Neural cell (in vitro differentiated cells): ENCODE data around the gene RAD51B.

ENCODE experiments used
- EZH2 ChIP-seq: fragments of 200-600, 300-800 bp; shearing (Covaris generic), sonication (generic); IDR thresholded peaks from 2 replicates; pipeline ENCODE4 v1.6.1; 2014; ENCODE audit warnings: antibody characterized with exemption, low read length, borderline replicate concordance, mild to moderate bottlenecking; ENCODE audit not compliant: insufficient read depth, poor library complexity, severe bottlenecking
- MXI1 ChIP-seq: fragments of 450-650 bp; conservative IDR thresholded peaks from 2 replicates; pipeline ENCODE4 v1.6.1; 2014; ENCODE audit warnings: antibody characterized with exemption, mild to moderate bottlenecking; ENCODE audit not compliant: poor library complexity, severe bottlenecking
- POLR2AphosphoS5 ChIP-seq: IDR thresholded peaks from 2 replicates; pipeline ENCODE4 v1.6.1; 2012
- RAD21 ChIP-seq: fragments of 450-650 bp; conservative IDR thresholded peaks from 2 replicates; pipeline ENCODE4 v1.6.1; 2014; ENCODE audit warnings: antibody characterized with exemption, mild to moderate bottlenecking, moderate library complexity
- TF ChIP-seq, protein P1 (sequence below): fragments of 450-650 bp; IDR thresholded peaks from 2 replicates; pipeline ENCODE4 v1.5.1; 2014; ENCODE audit warnings: antibody characterized with exemption, mild to moderate bottlenecking, moderate library complexity; ENCODE audit not compliant: poor library complexity, severe bottlenecking
- TF ChIP-seq, protein P2 (sequence below): IDR thresholded peaks from 2 replicates; pipeline ENCODE4 v1.6.1; 2012; ENCODE audit warnings: borderline replicate concordance

DNA sequence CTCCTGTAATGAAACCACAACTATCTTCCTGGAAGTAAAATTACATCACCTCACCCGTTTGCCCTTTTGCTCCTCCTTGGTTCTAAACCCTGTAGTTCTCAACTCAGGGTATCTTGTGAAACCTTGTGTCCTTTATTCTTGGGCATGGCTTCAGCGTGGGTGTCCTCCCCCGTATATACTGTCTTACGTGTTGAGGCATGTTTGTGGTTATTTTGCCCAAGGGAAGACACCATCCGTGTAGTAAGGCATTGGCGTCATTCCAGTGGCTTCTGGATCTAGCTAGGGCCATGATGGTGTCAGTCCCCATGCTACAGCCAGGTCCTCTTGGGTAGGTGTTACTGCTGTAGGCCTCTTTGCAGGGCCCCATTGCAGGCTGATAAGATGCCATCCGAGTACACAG is 857.9 kb downstream of the RAD51B start:
- TF ChIP-seq POLR2AphosphoS5 (no peak), EZH2 (no peak), MXI1 (no peak), RAD21 (no peak)
- TF ChIP-seq, protein P1, sequence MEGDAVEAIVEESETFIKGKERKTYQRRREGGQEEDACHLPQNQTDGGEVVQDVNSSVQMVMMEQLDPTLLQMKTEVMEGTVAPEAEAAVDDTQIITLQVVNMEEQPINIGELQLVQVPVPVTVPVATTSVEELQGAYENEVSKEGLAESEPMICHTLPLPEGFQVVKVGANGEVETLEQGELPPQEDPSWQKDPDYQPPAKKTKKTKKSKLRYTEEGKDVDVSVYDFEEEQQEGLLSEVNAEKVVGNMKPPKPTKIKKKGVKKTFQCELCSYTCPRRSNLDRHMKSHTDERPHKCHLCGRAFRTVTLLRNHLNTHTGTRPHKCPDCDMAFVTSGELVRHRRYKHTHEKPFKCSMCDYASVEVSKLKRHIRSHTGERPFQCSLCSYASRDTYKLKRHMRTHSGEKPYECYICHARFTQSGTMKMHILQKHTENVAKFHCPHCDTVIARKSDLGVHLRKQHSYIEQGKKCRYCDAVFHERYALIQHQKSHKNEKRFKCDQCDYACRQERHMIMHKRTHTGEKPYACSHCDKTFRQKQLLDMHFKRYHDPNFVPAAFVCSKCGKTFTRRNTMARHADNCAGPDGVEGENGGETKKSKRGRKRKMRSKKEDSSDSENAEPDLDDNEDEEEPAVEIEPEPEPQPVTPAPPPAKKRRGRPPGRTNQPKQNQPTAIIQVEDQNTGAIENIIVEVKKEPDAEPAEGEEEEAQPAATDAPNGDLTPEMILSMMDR: no peak
- TF ChIP-seq, protein P2, sequence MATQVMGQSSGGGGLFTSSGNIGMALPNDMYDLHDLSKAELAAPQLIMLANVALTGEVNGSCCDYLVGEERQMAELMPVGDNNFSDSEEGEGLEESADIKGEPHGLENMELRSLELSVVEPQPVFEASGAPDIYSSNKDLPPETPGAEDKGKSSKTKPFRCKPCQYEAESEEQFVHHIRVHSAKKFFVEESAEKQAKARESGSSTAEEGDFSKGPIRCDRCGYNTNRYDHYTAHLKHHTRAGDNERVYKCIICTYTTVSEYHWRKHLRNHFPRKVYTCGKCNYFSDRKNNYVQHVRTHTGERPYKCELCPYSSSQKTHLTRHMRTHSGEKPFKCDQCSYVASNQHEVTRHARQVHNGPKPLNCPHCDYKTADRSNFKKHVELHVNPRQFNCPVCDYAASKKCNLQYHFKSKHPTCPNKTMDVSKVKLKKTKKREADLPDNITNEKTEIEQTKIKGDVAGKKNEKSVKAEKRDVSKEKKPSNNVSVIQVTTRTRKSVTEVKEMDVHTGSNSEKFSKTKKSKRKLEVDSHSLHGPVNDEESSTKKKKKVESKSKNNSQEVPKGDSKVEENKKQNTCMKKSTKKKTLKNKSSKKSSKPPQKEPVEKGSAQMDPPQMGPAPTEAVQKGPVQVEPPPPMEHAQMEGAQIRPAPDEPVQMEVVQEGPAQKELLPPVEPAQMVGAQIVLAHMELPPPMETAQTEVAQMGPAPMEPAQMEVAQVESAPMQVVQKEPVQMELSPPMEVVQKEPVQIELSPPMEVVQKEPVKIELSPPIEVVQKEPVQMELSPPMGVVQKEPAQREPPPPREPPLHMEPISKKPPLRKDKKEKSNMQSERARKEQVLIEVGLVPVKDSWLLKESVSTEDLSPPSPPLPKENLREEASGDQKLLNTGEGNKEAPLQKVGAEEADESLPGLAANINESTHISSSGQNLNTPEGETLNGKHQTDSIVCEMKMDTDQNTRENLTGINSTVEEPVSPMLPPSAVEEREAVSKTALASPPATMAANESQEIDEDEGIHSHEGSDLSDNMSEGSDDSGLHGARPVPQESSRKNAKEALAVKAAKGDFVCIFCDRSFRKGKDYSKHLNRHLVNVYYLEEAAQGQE: no peak
